Measurements from ENCODE around the gene IFT43. TPM values are rescaled to one million over a fixed set of nuclear protein-coding genes. Genes with fewer than 3 reads are reported as not detected.

IFT43 gene
- total and polyA plus RNA-seq, 2 donors from 2014 or later = 41.6 to 86.3 TPM

DNA sequence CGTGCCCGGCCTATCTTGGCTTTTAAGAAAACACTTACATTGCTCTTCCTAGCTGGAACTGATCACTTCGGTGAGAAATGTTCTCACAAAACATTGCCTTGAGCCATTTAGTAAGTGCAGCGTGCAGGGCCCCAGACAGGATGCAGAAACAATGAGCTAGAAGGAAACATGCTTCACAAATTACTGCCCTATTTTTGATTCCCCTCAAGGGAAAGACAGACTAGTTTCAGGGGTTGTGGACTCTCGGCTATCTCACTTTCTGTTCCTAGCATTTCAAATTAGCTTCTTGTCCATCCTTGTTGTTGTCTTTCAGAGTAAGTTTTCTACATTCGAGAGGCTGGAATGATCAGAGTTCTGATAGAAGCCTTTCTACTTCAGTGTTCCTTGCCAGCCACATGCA, 25.3 kb upstream of the IFT43 start:
- Histone ChIP-seq H3K4me3 (ENCODE audit: low read length in 3 of 3) (no peak overlapping the region), H3K27me3 (ENCODE audit: control insufficient read depth, insufficient read depth, low read length) (no peaks in the 10 kb centered on the region), H3K4me1 (ENCODE audit: control insufficient read depth in 2 of 3, insufficient read depth in 2 of 3, low read depth in 1 of 3, low read length in 3 of 3) (no peaks in the 10 kb centered on the region), H3K36me3 (ENCODE audit: control insufficient read depth in 2 of 3, insufficient read depth in 3 of 3, low read length in 3 of 3) (peaks cover 0 to 2% (median 2%) of the 10 kb centered on the region in 3 donors), H3K27ac (ENCODE audit: low read depth in 2 of 2, low read length in 2 of 2) (no peak overlapping the region), H3K9me3 (ENCODE audit: control insufficient read depth in 2 of 3, insufficient read depth in 1 of 3, low read length in 3 of 3) (no peaks in the 10 kb centered on the region), H3K9ac (ENCODE audit: low read length in 3 of 3) (no peak overlapping the region)
- peak in 1 of 5 donors; percentile 48 for DNase-seq
- TF ChIP-seq, protein P1, sequence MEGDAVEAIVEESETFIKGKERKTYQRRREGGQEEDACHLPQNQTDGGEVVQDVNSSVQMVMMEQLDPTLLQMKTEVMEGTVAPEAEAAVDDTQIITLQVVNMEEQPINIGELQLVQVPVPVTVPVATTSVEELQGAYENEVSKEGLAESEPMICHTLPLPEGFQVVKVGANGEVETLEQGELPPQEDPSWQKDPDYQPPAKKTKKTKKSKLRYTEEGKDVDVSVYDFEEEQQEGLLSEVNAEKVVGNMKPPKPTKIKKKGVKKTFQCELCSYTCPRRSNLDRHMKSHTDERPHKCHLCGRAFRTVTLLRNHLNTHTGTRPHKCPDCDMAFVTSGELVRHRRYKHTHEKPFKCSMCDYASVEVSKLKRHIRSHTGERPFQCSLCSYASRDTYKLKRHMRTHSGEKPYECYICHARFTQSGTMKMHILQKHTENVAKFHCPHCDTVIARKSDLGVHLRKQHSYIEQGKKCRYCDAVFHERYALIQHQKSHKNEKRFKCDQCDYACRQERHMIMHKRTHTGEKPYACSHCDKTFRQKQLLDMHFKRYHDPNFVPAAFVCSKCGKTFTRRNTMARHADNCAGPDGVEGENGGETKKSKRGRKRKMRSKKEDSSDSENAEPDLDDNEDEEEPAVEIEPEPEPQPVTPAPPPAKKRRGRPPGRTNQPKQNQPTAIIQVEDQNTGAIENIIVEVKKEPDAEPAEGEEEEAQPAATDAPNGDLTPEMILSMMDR (IDR thresholded peaks at IDR 0.05; ENCODE audit: borderline replicate concordance, extremely low read depth, insufficient read depth) = no peak
- no peak for FAIRE-seq
- intact Hi-C loops (cut with DNase I) = no loop called here

DNA sequence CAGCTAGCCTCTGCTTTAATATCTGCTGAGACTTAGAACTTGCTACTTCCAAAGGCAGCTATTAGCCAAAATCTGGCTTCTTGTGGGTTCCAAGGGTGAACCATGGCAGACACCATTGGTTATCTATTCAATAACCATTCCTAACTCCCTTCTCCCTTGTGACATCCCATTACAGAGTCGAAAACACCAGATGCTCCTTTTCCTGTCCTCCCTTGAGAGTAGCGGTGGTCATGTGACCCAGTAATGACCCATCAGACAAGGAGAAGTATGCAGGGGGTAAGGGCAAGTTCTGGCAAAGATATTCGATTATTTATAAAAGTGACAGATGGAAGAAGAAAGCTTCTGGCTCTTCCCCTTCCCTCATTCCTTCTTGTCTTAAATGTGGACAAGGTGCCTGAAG, 23.9 kb upstream of the IFT43 start:
- no peak for FAIRE-seq
- peaks cover 0 to 4% (median 2%) of the 10 kb centered on the region in 3 donors for H3K36me3 ChIP-seq (ENCODE audit: control insufficient read depth in 2 of 3, insufficient read depth in 3 of 3, low read length in 3 of 3)

DNA sequence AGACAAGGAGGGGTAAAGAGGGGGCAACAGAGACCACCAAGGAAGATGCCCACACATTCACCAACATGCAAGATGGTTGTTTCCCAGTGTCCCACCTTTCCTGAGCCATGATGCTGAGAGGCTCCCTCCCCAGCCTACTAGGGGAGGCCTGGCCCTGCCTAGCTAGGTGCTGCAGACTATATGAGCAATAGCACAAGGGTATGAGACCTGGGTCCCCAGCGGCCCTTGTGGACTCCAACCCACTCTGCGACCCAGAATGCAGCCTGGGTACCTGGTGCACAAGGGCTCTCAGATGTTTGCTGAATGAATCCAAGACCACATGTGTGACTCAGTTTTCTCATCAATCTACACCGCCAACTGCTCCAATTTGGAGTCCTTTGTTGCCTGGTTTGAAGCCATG, 17.7 kb upstream of the IFT43 start:
- FAIRE-seq = no peak
- H3K9ac ChIP-seq (ENCODE audit: low read length in 3 of 3) = no peak overlapping the region

More for the DNA sequence above, 23.9 kb upstream of the IFT43 start:
- no peaks in the 10 kb centered on the region for H3K4me1 ChIP-seq (ENCODE audit: control insufficient read depth in 2 of 3, insufficient read depth in 2 of 3, low read depth in 1 of 3, low read length in 3 of 3)
- DNase-seq = no peak
- no peak overlapping the region for H3K9ac ChIP-seq (ENCODE audit: low read length in 3 of 3)
- H3K27me3 ChIP-seq (ENCODE audit: control insufficient read depth, insufficient read depth, low read length) = no peaks in the 10 kb centered on the region
- TF ChIP-seq, protein P1 (IDR thresholded peaks at IDR 0.05; ENCODE audit: borderline replicate concordance, extremely low read depth, insufficient read depth) = no peak
- no peaks in the 10 kb centered on the region for H3K9me3 ChIP-seq (ENCODE audit: control insufficient read depth in 2 of 3, insufficient read depth in 1 of 3, low read length in 3 of 3)
- intact Hi-C loops (cut with DNase I) = no loop called here
- no peak overlapping the region for H3K4me3 ChIP-seq (ENCODE audit: low read length in 3 of 3)
- no peak overlapping the region for H3K27ac ChIP-seq (ENCODE audit: low read depth in 2 of 2, low read length in 2 of 2)

More for the DNA sequence above, 17.7 kb upstream of the IFT43 start:
- no peak for DNase-seq
- intact Hi-C loops (cut with DNase I) = no loop called here
- TF ChIP-seq, protein P1 (IDR thresholded peaks at IDR 0.05; ENCODE audit: borderline replicate concordance, extremely low read depth, insufficient read depth) = no peak
- no peak overlapping the region for H3K4me3 ChIP-seq (ENCODE audit: low read length in 3 of 3)
- no peaks in the 10 kb centered on the region for H3K27me3 ChIP-seq (ENCODE audit: control insufficient read depth, insufficient read depth, low read length)
- peaks cover 0 to 4% (median 2%) of the 10 kb centered on the region in 3 donors for H3K36me3 ChIP-seq (ENCODE audit: control insufficient read depth in 2 of 3, insufficient read depth in 3 of 3, low read length in 3 of 3)
- H3K9me3 ChIP-seq (ENCODE audit: control insufficient read depth in 2 of 3, insufficient read depth in 1 of 3, low read length in 3 of 3) = no peaks in the 10 kb centered on the region
- no peaks in the 10 kb centered on the region for H3K4me1 ChIP-seq (ENCODE audit: control insufficient read depth in 2 of 3, insufficient read depth in 2 of 3, low read depth in 1 of 3, low read length in 3 of 3)
- H3K27ac ChIP-seq (ENCODE audit: low read depth in 2 of 2, low read length in 2 of 2) = no peak overlapping the region

Measured in kidney (tissue), 14 donors.